GM12878 (cell line): Measurements from ENCODE around the gene ACBD5. TPM values are rescaled to one million over a fixed set of nuclear protein-coding genes. Genes with fewer than 3 reads are reported as not detected.

Experiments
- BACH1 ChIP-seq: fragments of 450-650 bp; IDR thresholded peaks from 2 replicates; pipeline ENCODE4 v1.6.1; 2017; ENCODE audit warnings: mild to moderate bottlenecking, borderline replicate concordance
- BCL3 ChIP-seq: IDR thresholded peaks from 2 replicates; pipeline ENCODE4 v1.6.1; 2011; ENCODE audit warnings: borderline replicate concordance, low read depth, mild to moderate bottlenecking, moderate library complexity, low read length; ENCODE audit not compliant: insufficient read depth, poor library complexity, severe bottlenecking
- CBFB ChIP-seq: IDR thresholded peaks from 2 replicates; pipeline ENCODE4 v1.6.1; 2016; ENCODE audit warnings: antibody characterized with exemption, low read depth
- CBX5 ChIP-seq: sonication (generic); IDR thresholded peaks from 2 replicates; pipeline ENCODE4 v1.6.1; 2016; ENCODE audit warnings: low read depth, moderate library complexity, mild to moderate bottlenecking, inconsistent platforms
- CEBPB ChIP-seq, 2 experiments: fragments of 150-350 bp in 1 of 2; IDR thresholded peaks; 2 replicates each; pipeline ENCODE4 v1.6.1; 2012 to 2014; ENCODE audit warnings: low read depth in 2 of 2, low read length in 2 of 2, borderline replicate concordance in 1 of 2, inconsistent platforms in 1 of 2
- CHD1 ChIP-seq: IDR thresholded peaks from 2 replicates; pipeline ENCODE4 v1.6.1; 2012; ENCODE audit warnings: low read depth, low read length, improper control_type of control experiment
- CREB1 ChIP-seq: IDR thresholded peaks from 2 replicates; pipeline ENCODE4 v1.6.1; 2012; ENCODE audit warnings: low read depth, mild to moderate bottlenecking, inconsistent platforms
- CREM ChIP-seq: IDR thresholded peaks from 2 replicates; pipeline ENCODE4 v1.6.1; 2014; ENCODE audit warnings: antibody characterized with exemption, low read depth
- DPF2 ChIP-seq: fragments of 450-650 bp; IDR thresholded peaks from 2 replicates; pipeline ENCODE4 v1.6.1; 2017; ENCODE audit warnings: mild to moderate bottlenecking
- FOXM1 ChIP-seq: IDR thresholded peaks from 2 replicates; pipeline ENCODE4 v1.6.1; 2012; ENCODE audit warnings: low read depth, mild to moderate bottlenecking, inconsistent platforms, low read length, moderate library complexity
- GATAD2B ChIP-seq: fragments of 450-650 bp; conservative IDR thresholded peaks from 2 replicates; pipeline ENCODE4 v1.6.1; 2017; ENCODE audit warnings: low read depth, mild to moderate bottlenecking, moderate library complexity
- IKZF1 ChIP-seq: fragments of 450-650 bp; conservative IDR thresholded peaks from 2 replicates; pipeline ENCODE4 v1.6.1; 2017; ENCODE audit warnings: antibody characterized with exemption, mild to moderate bottlenecking
- JUNB ChIP-seq: IDR thresholded peaks from 2 replicates; pipeline ENCODE4 v1.6.1; 2016; ENCODE audit warnings: antibody characterized with exemption, mild to moderate bottlenecking
- KLF5 ChIP-seq: fragments of 450-650 bp; IDR thresholded peaks from 2 replicates; pipeline ENCODE4 v1.6.1; 2014; ENCODE audit warnings: mild to moderate bottlenecking; ENCODE audit not compliant: partially characterized antibody
- LARP7 ChIP-seq: fragments of 450-650 bp; IDR thresholded peaks from 2 replicates; pipeline ENCODE4 v1.6.1; 2017; ENCODE audit warnings: mild to moderate bottlenecking
- NBN ChIP-seq: fragments of 450-650 bp; IDR thresholded peaks from 2 replicates; pipeline ENCODE4 v1.6.1; 2016
- NR2C1 ChIP-seq: fragments of 450-650 bp; IDR thresholded peaks from 2 replicates; pipeline ENCODE4 v1.6.1; 2017; ENCODE audit warnings: antibody characterized with exemption, mild to moderate bottlenecking, moderate library complexity
- PAX5 ChIP-seq: IDR thresholded peaks from 2 replicates; pipeline ENCODE4 v1.6.1; 2011; ENCODE audit warnings: low read depth, low read length, borderline replicate concordance
- PML ChIP-seq: IDR thresholded peaks from 2 replicates; pipeline ENCODE4 v1.6.1; 2012; ENCODE audit warnings: low read length, inconsistent platforms
- POLR2AphosphoS2 ChIP-seq: IDR thresholded peaks from 2 replicates; pipeline ENCODE4 v1.6.1; 2011; ENCODE audit warnings: low read depth, mild to moderate bottlenecking, low read length, improper control_type of control experiment, moderate library complexity
- POLR2AphosphoS5 ChIP-seq: IDR thresholded peaks from 2 replicates; pipeline ENCODE4 v1.6.1; 2011; ENCODE audit warnings: mild to moderate bottlenecking, low read length, inconsistent platforms
- POU2F2 ChIP-seq: IDR thresholded peaks from 3 replicates; pipeline ENCODE4 v1.6.1; 2011; ENCODE audit warnings: low read depth, mild to moderate bottlenecking, low read length, borderline replicate concordance
- SIN3A ChIP-seq: IDR thresholded peaks from 2 replicates; pipeline ENCODE4 v1.6.1; 2012; ENCODE audit warnings: low read depth, low read length, improper control_type of control experiment
- SMAD5 ChIP-seq: IDR thresholded peaks from 2 replicates; pipeline ENCODE4 v1.6.1; 2016; ENCODE audit warnings: antibody characterized with exemption, low read depth
- SPI1 ChIP-seq: IDR thresholded peaks from 2 replicates; pipeline ENCODE4 v1.6.1; 2011; ENCODE audit warnings: low read depth, mild to moderate bottlenecking, low read length, moderate library complexity, borderline replicate concordance; ENCODE audit not compliant: insufficient read depth
- ZBED1 ChIP-seq: IDR thresholded peaks from 2 replicates; pipeline ENCODE4 v1.6.1; 2016; ENCODE audit warnings: borderline replicate concordance
- ZNF592 ChIP-seq: fragments of 450-650 bp; IDR thresholded peaks from 2 replicates; pipeline ENCODE4 v1.6.1; 2017; ENCODE audit warnings: mild to moderate bottlenecking, moderate library complexity
- polyA plus RNA-seq, 11 experiments: library from polyadenylated mRNA; depleted of rRNA in 4 of 11; unstranded in 6 of 11; stranded (reverse) in 5 of 11; fragments of >200 nt; fragmentation: Nextera tagmentation in 4 of 11; fragmentation: Illumina TruSeq in 1 of 11; extraction: Ambion mirVana in 4 of 11; extraction: Trizol in 1 of 11; gene quantifications; 1 replicate in 1 of 11; 2 replicates in 10 of 11; pipeline versions ENCODE4 v1.2.1 to v1.2.3, GENCODE V29; 2011 to 2016; ENCODE audit warnings: inconsistent platforms in 2 of 11, missing spikeins in 2 of 11, low read depth in 1 of 11
- total RNA-seq, 4 experiments: library from RNA; depleted of rRNA in 3 of 4; stranded (reverse); fragments of >200 nt in 3 of 4; fragmentation: Illumina TruSeq in 1 of 4; extraction: Trizol in 1 of 4; gene quantifications; 2 replicates each; pipeline versions ENCODE4 v1.2.1 to v1.2.3, GENCODE V29; 2013 to 2021

The ACBD5 gene
- total and polyA plus RNA-seq, 10 of the 15 experiments (the other 5 are each of a cell fraction or from before 2014, with no cell fraction given) = 2.4 to 22.3 (median 12.4) TPM

GRCh38 chr10:27155066-27155754 is 85.4 kb downstream of the ACBD5 start, which contains the start of gene MASTL (continued):
- TF ChIP-seq DPF2 = peak; percentile 54; the same call in 1 of the 2 replicates
- TF ChIP-seq CHD1 = no peak
- peak; percentile 68 for TF ChIP-seq KLF5
- TF ChIP-seq NR2C1 = peak; percentile 61
- no peak for TF ChIP-seq SPI1
- peak; percentile 61; the same call in 2 of the 3 replicates for TF ChIP-seq POU2F2
- peak; percentile 59 for TF ChIP-seq IKZF1
- TF ChIP-seq SIN3A = peak; percentile 84
- TF ChIP-seq BCL3 = peak; percentile 73
- TF ChIP-seq PML = peak; percentile 87; the same call in 1 of the 2 replicates
- 0 out of 2 replicates have a peak, but pooled peaks have one; percentile 69 for TF ChIP-seq CBX5
- TF ChIP-seq CREM = peak; percentile 95
- TF ChIP-seq SMAD5 = peak; percentile 95
- peak; percentile 58; the same call in 1 of the 2 replicates for TF ChIP-seq ZBED1
- TF ChIP-seq CBFB = peak; percentile 88
- TF ChIP-seq POLR2AphosphoS2 = peak; percentile 72; the same call in 1 of the 2 replicates
- TF ChIP-seq CEBPB (IDR thresholded peaks at IDR 0.05; ENCODE audit: borderline replicate concordance in 1 of 2, low read depth in 2 of 2, low read length in 2 of 2) = no peak
- peak; percentile 40 for TF ChIP-seq LARP7
- peak; percentile 35; the same call in 1 of the 2 replicates for TF ChIP-seq JUNB
- TF ChIP-seq CREB1 = peak; percentile 98
- no peak for TF ChIP-seq ZNF592
- 0 out of 2 replicates have a peak, but pooled peaks have one; percentile 65 for TF ChIP-seq GATAD2B
- TF ChIP-seq BACH1 = peak; percentile 62; the same call in 1 of the 2 replicates
- TF ChIP-seq POLR2AphosphoS5 = peak; percentile 90
- TF ChIP-seq NBN = peak; percentile 92
- TF ChIP-seq PAX5 = peak; percentile 74; the same call in 1 of the 2 replicates
- 0 out of 2 replicates have a peak, but pooled peaks have one; percentile 58 for TF ChIP-seq FOXM1
